Lower lobe of right lung (tissue), 2 donors: ENCODE data around the gene SOWAHB. TPM values are rescaled to one million over a fixed set of nuclear protein-coding genes. Genes with fewer than 3 reads are reported as not detected.

ENCODE experiments used
- ATAC-seq, 2 donors: fragments of 200-7000 bp; cut with Tn5 transposase; one replicate each; pipeline ENCODE4 v1.9.1; 2020 to 2022; ENCODE audit warnings: mild to moderate bottlenecking in 2 of 2, moderate library complexity in 2 of 2
- DNase-seq: peaks from one replicate; pipeline ENCODE4 v3.0.0-alpha.2; 2020
- H3K27ac ChIP-seq: fragments of 200-600 bp; one replicate; pipeline ENCODE4 v1.8.0; 2022
- H3K27me3 ChIP-seq: fragments of 200-600 bp; one replicate; pipeline ENCODE4 v1.8.0; 2022; ENCODE audit warnings: low read depth
- H3K36me3 ChIP-seq: fragments of 200-600 bp; one replicate; pipeline ENCODE4 v1.8.0; 2022; ENCODE audit warnings: mild to moderate bottlenecking
- H3K4me1 ChIP-seq: fragments of 200-600 bp; one replicate; pipeline ENCODE4 v1.8.0; 2022
- H3K4me3 ChIP-seq: fragments of 200-600 bp; one replicate; pipeline ENCODE4 v1.8.0; 2022; ENCODE audit warnings: mild to moderate bottlenecking
- H3K9me3 ChIP-seq: fragments of 200-600 bp; one replicate; pipeline ENCODE4 v1.8.0; 2022
- intact Hi-C: fragments of 100-400 bp; cut with DNase I; formaldehyde crosslinking; loops from one replicate; pipeline ENCODE4 v1.11.0; 2022
- total RNA-seq: library from RNA; stranded (reverse); fragmentation: NEBNext Ultra II Directional; extraction: Animal tissue kit (Norgen Biotek cat#: 25700); gene quantifications from one replicate; pipeline ENCODE4 v1.2.1, GENCODE V29; 2021
- TF ChIP-seq, protein P1 (sequence below): fragments of 200-600 bp; IDR thresholded peaks from one replicate; pipeline ENCODE4 v1.8.0; 2022; ENCODE audit warnings: antibody characterized with exemption, mild to moderate bottlenecking
- donor health status: DM: no; HTN: yes; CAD: no; lungs with severe emphysema.

SOWAHB gene
- total RNA-seq, 1 donor from 2014 or later: 2.4 TPM

DNA sequence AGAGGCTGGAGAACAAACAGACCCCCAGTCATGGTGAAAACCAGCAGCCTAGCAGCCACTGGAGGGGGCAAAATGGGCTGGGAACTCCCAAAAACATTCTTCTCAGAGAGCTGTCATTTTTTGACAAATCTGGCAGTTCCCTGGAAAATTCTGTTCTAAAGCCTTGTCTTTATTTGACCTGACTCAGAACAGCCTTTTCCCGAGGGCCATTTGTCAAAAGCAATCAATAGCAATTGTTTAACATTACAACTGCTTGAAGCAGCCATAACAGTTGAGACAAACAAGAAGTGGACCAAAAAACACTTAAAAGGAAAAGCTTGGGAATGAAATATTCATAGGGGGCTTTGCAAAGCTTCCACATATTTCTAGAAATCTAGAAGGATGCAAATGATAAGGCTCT, 39.6 kb downstream of the SOWAHB start:
- ATAC-seq (no peak), DNase-seq (no peak)
- Histone ChIP-seq H3K4me1 (peaks cover 7% of the 10 kb centered on the region), H3K36me3 (no peaks in the 10 kb centered on the region), H3K27me3 (no peaks in the 10 kb centered on the region), H3K4me3 (no peak overlapping the region), H3K9me3 (no peaks in the 10 kb centered on the region), H3K27ac (no peak overlapping the region)
- intact Hi-C loops: no loop called here
- TF ChIP-seq, protein P1, sequence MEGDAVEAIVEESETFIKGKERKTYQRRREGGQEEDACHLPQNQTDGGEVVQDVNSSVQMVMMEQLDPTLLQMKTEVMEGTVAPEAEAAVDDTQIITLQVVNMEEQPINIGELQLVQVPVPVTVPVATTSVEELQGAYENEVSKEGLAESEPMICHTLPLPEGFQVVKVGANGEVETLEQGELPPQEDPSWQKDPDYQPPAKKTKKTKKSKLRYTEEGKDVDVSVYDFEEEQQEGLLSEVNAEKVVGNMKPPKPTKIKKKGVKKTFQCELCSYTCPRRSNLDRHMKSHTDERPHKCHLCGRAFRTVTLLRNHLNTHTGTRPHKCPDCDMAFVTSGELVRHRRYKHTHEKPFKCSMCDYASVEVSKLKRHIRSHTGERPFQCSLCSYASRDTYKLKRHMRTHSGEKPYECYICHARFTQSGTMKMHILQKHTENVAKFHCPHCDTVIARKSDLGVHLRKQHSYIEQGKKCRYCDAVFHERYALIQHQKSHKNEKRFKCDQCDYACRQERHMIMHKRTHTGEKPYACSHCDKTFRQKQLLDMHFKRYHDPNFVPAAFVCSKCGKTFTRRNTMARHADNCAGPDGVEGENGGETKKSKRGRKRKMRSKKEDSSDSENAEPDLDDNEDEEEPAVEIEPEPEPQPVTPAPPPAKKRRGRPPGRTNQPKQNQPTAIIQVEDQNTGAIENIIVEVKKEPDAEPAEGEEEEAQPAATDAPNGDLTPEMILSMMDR: no peak

DNA sequence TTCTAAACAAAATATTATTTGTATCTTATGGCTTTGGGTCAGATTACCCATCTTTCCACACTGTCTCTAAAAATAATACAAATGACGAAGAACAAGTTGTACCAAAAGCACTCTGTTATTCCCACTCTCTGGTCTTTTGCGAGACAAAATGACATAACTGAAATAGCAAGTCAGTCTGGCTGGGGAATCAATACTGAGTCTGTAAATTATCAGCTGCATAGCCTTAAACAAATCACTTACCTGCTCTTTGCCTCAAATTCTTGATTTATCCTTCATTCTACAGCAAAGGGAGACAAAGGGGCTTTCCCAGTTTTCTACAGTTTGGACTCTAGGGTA, 40.9 kb downstream of the SOWAHB start:
- intact Hi-C loops: no loop called here
- Histone ChIP-seq H3K27me3 (no peaks in the 10 kb centered on the region), H3K4me1 (peaks cover 7% of the 10 kb centered on the region), H3K27ac (peak overlapping the region; percentile 32), H3K9me3 (no peaks in the 10 kb centered on the region), H3K4me3 (no peak overlapping the region), H3K36me3 (no peaks in the 10 kb centered on the region)
- ATAC-seq (no peak), DNase-seq (no peak)
- TF ChIP-seq, protein P1: no peak

DNA sequence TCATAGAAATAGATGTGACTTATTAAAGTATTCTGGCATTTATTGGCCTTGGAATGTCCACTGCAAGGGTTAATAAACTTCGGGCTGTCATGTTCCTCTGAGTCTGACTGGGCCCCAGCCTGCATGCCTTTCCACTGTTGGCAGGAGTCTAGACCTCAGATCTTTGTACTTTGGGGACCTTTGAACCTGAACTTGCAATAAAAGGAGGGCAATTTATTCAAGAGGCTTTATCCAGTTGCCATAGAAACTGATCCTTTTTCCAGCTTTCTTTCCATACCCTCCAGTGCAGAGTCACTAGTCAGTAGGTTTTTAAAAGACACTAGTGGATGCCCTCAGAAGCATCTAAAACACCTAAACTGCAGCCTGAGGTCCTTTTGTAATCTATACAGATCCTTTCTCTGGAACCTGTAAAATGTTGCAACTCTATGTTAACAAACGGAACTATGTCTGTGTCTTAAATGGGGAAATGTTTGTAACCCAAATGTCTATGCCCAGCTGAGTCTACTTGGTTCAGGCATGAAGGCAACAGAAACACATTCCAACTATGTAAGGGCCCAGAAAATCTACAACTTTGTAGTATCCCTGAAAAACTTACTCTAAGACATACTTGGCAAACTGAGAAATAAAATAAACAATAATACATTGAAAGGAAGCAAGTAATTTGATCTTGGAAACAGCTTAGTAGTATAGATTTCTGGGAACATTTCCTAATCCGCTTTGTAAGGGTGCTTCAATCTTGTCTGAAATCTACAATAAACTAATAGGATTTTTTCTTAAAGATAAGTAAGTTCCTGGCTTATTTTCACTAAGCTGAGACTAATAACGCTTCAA, 41.5 kb downstream of the SOWAHB start:
- ATAC-seq (peak in 1 of 2 donors; percentile 12), DNase-seq (no peak)
- TF ChIP-seq, protein P1: no peak
- intact Hi-C loops: no loop called here
- Histone ChIP-seq H3K36me3 (no peaks in the 10 kb centered on the region), H3K4me1 (peaks cover 7% of the 10 kb centered on the region), H3K27ac (peak overlapping the region; percentile 32), H3K4me3 (no peak overlapping the region), H3K27me3 (no peaks in the 10 kb centered on the region), H3K9me3 (no peaks in the 10 kb centered on the region)

DNA sequence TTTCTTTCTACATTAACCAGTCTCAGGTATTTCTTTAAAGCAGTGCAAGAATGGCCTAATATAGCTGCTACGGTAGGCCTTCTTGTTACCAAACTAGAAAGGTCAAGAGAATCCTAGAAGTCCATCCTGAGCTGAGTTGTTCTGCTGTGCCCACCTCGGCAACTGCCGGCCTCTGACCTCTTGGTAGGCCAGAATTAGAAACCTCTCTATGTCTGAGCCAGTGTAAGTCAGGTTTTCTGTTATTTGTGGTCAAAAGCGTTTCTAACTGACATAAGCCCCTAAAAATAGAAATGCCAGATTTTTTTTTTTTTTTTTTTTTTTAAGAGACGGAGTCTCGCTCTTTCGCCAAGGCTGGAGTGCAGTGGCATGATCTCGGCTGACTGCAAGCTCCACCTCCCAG, 43.1 kb downstream of the SOWAHB start:
- intact Hi-C loops: no loop called here
- H3K4me3 ChIP-seq: no peak overlapping the region
- H3K9me3 ChIP-seq: no peaks in the 10 kb centered on the region
- DNase-seq: no peak
- no peak for ATAC-seq
- no peaks in the 10 kb centered on the region for H3K27me3 ChIP-seq
- TF ChIP-seq, protein P1: no peak
- H3K27ac ChIP-seq: peak overlapping the region; percentile 4
- H3K36me3 ChIP-seq: no peaks in the 10 kb centered on the region
- peaks cover 7% of the 10 kb centered on the region for H3K4me1 ChIP-seq

DNA sequence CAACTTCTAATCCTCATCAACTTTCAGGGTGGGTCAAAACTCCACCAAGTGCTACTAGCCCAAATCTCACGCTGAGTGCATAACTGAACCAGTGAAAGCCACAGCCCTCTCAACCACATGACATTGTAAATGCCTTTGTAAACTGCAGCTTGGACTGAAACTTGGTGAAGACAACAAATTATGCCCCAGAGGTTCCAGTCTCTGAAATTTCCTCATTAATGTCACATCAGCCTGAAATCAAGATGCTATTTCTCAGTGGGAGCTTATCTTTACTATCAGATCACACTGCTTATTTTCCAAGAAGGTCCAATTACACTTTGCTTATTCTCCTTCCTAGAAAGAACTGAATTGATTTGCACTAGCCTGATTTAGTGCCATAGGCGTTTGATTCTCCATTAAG, 46.6 kb downstream of the SOWAHB start:
- Histone ChIP-seq H3K36me3 (no peaks in the 10 kb centered on the region), H3K4me3 (no peak overlapping the region), H3K4me1 (peaks cover 3% of the 10 kb centered on the region), H3K27ac (no peak overlapping the region), H3K27me3 (no peaks in the 10 kb centered on the region), H3K9me3 (no peaks in the 10 kb centered on the region)
- intact Hi-C loops: no loop called here
- ATAC-seq (no peak), DNase-seq (no peak)
- TF ChIP-seq, protein P1: no peak
